PC-9 (cell line): Measurements from ENCODE around the gene SFRP5.

Source experiments
- CTCF ChIP-seq: fragments of 200-600 bp; sonication (generic); conservative IDR thresholded peaks from 2 replicates; pipeline ENCODE4 v1.6.1; 2017; ENCODE audit warnings: mixed run types, antibody characterized with exemption, mild to moderate bottlenecking, moderate library complexity
- EZH2 ChIP-seq: fragments of 200-600 bp; sonication (generic); IDR thresholded peaks from 2 replicates; pipeline ENCODE4 v1.8.0; 2017; ENCODE audit warnings: antibody characterized with exemption, low read depth

GRCh38 chr10:97771913-97772823 lies at the start of gene SFRP5:
- TF ChIP-seq CTCF (no peak), EZH2 (no peak)
